Kidney capillary endothelial cell (primary cell): Measurements from ENCODE around the gene OSMR.
A peak's percentile ranks its signal among the peaks of the same experiment; 100 is the strongest.

Experiments
- DNase-seq: peaks from one replicate; pipeline ENCODE4 v3.0.0-alpha.2; 2018; ENCODE audit warnings: low spot score

The OSMR gene

DNA sequence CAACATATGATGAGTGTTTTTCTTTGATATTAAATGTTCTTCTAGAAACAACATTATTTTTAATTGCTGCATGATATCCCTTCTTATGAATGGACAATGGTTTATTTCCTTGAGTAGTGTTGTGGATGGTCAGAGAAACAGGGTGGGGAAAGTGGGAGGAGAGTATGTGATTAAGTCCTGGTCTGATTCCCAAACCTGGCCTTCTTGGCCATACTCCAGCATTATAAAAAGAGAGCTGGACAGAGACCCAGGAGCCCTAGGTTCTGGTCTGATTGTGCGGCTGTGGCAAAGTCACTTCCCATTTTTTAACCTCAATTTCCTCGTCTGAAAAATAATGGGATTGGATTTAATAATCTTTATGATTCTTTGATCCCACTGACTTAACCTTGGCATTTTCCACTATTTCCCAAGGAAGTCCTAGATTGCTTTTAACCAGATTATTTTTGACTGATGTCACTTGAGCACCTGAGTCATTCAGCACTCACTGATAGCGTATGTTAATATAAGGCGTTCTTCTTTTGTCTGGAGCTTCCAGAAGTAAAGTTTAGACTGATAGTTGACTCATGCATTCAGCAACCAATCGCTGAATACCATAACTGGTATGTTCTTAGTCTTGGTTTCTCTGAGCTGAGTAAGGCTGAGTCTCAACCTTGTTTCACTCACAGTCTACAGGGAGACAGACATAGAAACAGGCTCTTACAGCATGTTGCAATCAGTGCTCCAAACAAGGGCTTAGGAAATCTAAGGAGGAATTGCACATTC is 26.2 kb downstream of the OSMR start:
- DNase-seq = peak; percentile 98

DNA sequence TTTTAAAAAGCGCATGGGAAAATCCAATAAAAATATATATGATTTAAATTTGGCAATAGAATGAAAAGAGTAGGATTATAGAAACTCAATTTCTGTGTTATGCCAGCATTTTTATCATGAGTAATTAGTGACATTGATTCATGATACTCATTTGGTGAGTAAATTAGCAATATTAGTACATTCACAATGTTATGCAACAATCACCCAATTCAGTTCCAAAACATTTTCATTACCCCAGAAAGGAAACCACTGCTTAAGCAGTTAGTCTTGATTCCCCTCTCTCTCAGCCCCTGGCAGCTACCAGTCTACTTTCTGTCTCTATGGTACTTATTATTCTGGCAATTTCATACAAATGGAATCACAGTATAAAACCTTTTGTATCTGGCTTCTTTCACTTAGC is 27.0 kb downstream of the OSMR start:
- DNase-seq = no peak

GRCh38 chr5:38874948-38875456 is 29.2 kb downstream of the OSMR start:
- DNase-seq = no peak

DNA sequence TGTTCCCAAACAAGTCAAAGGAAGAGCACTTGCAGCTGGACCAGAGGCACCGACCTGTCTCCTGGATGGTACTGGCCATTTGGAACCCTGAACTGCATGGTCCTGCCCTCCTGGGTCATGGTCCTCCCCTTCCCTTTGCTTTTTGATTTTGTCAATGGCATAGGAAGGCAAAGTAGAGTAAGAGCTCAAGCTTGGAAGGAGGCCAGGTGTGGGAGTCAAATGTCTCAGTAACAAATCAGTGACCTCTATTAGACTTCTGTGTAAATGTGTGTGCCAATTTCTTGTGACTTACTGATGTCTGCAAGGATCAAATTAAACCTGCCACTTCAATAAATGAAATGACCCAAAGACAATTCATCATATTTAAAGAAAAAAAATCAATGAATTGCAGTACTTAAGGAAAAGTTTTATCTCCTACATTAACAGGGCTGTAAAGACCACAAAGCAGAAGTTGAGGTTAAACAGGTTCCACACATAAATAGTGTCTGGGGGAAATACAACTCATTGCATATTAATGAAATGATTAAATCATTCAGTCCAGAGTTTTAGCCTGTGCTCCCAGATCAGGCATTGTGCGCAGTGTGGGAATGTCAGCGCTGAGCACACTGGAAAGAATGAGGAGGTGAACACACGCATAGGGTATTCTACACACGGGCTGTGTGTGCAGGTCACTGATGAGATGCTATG is 32.7 kb downstream of the OSMR start:
- no peak for DNase-seq

GRCh38 chr5:38879078-38879460 is 33.3 kb downstream of the OSMR start:
- DNase-seq = no peak

DNA sequence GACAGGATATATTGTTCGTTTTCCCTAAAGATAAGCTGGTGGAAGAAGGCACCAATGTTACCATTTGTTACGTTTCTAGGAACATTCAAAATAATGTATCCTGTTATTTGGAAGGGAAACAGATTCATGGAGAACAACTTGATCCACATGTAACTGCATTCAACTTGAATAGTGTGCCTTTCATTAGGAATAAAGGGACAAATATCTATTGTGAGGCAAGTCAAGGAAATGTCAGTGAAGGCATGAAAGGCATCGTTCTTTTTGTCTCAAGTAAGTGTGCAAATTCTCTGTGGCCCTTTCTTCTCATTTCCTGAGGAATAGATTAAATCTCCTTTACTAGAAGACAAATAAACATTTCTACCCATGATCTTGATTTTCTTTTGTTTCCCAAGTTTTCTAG is 38.0 kb downstream of the OSMR start:
- DNase-seq = no peak

- DNase-seq = no peak
Measured at GRCh38 chr5:38885208-38885607, 39.4 kb downstream of the OSMR start.

DNA sequence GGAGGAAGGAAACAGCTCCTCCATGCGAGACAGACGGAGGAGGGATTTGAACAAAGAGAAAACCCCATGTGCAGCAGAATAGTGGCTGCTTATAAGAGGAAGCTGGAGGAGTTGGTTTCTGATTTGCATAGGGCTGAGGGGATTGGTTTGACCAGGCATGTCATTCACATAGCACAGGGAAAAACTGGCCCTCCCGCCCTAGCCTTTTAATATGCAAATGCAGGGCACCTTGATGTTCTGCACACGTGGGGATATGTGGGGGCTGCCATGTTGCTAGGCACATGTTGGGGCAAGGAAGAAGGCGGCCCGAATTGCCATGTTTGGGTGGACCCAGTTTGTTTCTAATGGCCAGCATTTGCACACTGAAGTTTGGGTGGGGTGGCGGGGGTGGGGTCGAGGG is 42.2 kb downstream of the OSMR start:
- DNase-seq = no peak

DNA sequence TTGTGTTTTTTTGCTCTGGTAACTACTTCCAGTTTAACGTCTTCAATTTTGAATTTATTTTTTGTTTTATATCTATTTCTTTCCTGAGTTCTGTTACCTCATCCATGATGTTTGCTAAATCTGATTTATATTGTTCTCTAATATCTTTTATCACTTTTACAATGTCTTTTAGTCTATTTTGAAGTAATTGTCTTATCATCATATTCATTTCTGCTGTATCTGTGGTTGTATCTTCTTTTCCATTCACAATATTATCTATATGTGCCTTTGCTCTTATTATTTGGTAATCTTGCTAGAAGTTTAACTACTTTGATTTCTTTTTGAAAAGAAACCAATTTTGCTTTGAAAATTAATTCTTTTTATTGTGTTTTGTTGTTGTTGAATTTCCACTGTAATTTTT is 43.6 kb downstream of the OSMR start:
- DNase-seq = no peak

DNA sequence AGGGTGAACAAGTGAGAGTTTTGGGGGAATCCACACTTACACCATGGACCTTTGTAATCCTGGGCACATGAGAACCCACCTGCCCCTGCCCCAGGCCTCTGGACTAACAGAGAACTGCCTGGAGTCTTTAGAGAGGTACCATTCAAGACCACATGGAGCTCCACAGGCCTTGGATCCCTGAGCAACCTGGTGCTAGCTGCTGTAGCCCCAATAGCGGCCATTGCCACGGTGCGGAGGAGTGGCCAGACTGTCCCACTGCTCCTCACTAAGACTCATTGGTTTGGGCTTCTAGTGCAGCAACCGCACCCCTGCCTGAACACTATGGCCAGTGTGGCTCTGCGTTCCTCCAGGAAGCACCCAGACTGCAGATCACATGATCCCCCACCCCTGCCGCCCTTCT is 45.8 kb downstream of the OSMR start:
- no peak for DNase-seq

DNA sequence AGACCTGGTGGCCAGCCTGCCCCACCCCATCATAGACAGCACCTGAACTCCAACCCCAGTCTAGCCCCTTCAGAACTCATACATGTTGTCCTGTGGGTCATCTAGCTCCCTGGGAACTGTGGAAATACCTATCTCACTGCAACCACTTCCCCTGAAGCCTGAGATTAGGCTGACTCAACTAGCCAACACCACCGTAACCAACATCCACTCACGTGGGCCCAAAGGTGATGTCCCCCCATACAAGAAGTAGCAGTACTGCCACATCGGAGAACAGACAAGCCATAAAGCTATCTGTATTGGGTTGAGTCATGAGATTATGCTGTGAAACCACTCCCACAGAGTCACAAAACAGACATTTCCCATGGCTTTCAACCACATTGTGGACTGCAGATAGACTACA is 46.6 kb downstream of the OSMR start:
- DNase-seq = no peak

GRCh38 chr5:38896760-38897159 is 50.9 kb downstream of the OSMR start:
- no peak for DNase-seq

GRCh38 chr5:38899936-38900335 is 54.1 kb downstream of the OSMR start:
- no peak for DNase-seq

GRCh38 chr5:38905516-38905915 is 59.7 kb downstream of the OSMR start:
- no peak for DNase-seq

DNA sequence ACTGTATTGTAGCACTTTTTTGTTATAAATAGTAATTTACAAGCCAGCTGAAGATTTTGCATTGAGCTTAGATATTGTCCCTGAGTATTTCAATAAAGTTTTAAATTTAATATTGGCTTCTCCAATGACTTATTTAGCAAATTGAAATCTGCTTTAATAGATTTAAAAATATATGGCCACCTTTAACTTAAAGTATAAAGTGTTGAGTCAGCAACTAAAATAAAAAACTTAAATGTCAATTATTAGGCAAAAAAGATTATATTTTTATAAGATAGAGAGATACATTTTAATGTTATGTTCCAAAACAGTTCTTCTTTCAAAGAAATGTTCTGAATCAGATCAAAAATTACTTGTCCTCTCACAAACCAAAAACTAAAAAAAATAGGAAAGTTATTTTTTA is 60.7 kb downstream of the OSMR start:
- no peak for DNase-seq

DNA sequence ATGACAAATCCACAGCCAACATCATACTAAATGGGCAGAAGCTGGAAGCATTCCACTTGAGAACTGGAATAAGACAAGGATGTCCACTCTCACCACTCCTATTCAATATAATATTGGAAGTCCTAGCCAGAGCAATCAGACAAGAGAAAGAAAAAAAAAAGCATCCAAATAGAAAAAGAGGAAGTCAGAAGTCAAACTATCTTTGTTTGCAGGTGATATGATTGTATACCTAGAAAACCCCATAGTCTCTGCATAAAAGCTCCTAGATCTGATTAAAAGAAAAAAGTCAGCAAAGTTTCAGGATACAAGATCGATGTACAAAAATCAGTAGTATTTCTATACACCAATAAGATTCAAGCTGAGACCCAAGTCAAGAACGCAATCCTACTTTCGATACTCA is 66.1 kb downstream of the OSMR start:
- DNase-seq = no peak

DNA sequence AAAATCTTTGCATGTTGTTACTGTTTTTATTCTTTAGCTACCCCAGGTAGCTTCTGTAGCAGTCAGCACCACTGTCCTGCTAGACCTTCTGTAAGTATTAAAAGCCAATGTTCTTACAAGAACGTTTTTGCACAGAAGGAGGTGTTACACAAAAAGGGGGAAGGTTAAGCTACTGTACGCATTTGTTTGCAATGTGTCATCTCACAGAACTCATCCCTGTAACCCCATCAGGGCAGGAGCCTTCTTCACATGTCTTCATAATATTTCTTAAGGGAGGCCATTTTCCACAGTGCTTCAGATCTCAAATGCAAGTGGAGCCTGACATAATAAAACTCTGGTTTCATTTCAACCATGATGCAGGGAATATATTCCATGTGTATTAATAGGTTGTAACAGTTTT is 67.9 kb downstream of the OSMR start:
- DNase-seq = no peak

- DNase-seq = no peak
Measured at GRCh38 chr5:38916802-38917201, 71.0 kb downstream of the OSMR start.

- DNase-seq = no peak
Measured at GRCh38 chr5:38921174-38921573, 75.4 kb downstream of the OSMR start.

GRCh38 chr5:38922199-38922598 is 76.4 kb downstream of the OSMR start:
- DNase-seq = peak; percentile 67

DNA sequence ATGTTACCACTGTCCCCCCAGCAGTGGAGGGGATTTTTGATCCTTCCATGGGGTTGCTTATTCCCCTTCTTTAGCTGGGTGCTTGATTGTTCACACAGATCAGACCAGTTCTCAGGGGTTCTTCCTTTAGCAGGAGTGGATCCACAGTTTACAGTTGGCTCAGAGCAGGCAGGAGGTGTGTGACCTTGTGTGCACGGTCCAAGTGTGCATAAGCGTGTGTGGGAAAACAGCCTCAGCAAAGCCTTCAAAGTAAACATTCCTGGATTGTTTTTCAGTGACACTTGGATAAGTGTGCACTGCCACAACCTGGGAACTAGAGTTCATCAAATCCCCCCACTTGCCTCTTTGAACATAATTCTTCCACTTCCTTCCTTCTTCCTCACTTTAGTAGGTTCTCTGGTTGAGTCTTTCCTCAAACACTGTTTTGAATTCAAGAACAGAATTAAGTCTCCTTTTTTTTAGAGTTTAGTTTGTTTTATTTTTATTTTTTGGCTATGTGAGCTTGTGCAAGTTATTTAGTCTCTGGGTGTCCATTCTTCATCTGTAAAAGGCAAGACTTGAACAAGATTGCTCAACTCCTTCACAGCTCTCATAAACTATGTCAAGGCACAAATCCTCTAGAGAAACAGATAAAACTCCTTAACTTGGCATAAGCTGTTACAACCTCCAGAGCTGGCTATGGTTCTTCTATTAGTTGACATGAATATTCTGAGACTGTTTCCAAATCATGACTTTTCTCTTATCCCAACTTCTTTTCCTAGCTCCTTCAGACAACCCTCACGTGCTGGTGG is 78.0 kb downstream of the OSMR start:
- no peak for DNase-seq

- DNase-seq = peak; percentile 7
Measured at GRCh38 chr5:38925154-38925925, 79.5 kb downstream of the OSMR start.
